OCI-LY1 (cell line): ENCODE data around the gene ADORA3.
A peak's percentile ranks its signal among the peaks of the same experiment; 100 is the strongest.

ENCODE experiments used
- H2AFZ ChIP-seq: fragments of 200-600 bp; sonication (generic), shearing (Covaris generic); 2 replicates; pipeline ENCODE4 v1.6.0; 2014; ENCODE audit warnings: antibody characterized with exemption, mild to moderate bottlenecking, low read length
- H3F3A ChIP-seq: fragments of 200-600 bp; sonication (generic), shearing (Covaris generic); 2 replicates; pipeline ENCODE4 v1.6.0; 2014; ENCODE audit warnings: mild to moderate bottlenecking, antibody characterized with exemption, low read length, moderate library complexity; ENCODE audit not compliant: insufficient read depth
- H3K27ac ChIP-seq: fragments of 200-600 bp; sonication (generic); 2 replicates; pipeline ENCODE4 v1.5.1; 2014; ENCODE audit warnings: low read length, mixed run types, mild to moderate bottlenecking, low read depth; ENCODE audit not compliant: poor library complexity, severe bottlenecking
- H3K27me3 ChIP-seq: fragments of 200-600 bp; sonication (generic); 2 replicates; pipeline ENCODE4 v1.6.0; 2014; ENCODE audit warnings: antibody characterized with exemption, mild to moderate bottlenecking, low read length, moderate library complexity; ENCODE audit not compliant: insufficient read depth
- H3K36me3 ChIP-seq: fragments of 200-600 bp; sonication (generic); 2 replicates; pipeline ENCODE4 v1.6.1; 2014; ENCODE audit warnings: mild to moderate bottlenecking, antibody characterized with exemption, low read length, moderate library complexity, mixed read lengths; ENCODE audit not compliant: insufficient read depth
- H3K4me1 ChIP-seq: fragments of 200-600 bp; sonication (generic); 2 replicates; pipeline ENCODE4 v1.5.1; 2014; ENCODE audit warnings: mild to moderate bottlenecking, low read length, moderate library complexity; ENCODE audit not compliant: insufficient read depth, severe bottlenecking
- H3K4me2 ChIP-seq: fragments of 200-600 bp; sonication (generic), shearing (Covaris generic); 2 replicates; pipeline ENCODE4 v1.6.1; 2014; ENCODE audit warnings: low read length
- H3K4me3 ChIP-seq: fragments of 200-600 bp; sonication (generic); 2 replicates; pipeline ENCODE4 v1.5.1; 2014; ENCODE audit warnings: low read length, low read depth, mild to moderate bottlenecking, mixed read lengths; ENCODE audit not compliant: poor library complexity, severe bottlenecking
- H3K79me2 ChIP-seq: fragments of 200-600 bp; shearing (Covaris generic); 2 replicates; pipeline ENCODE4 v1.6.1; 2016; ENCODE audit warnings: mixed run types, low read length, mixed read lengths; ENCODE audit not compliant: insufficient read depth
- H3K9ac ChIP-seq: fragments of 200-600 bp; sonication (generic), shearing (Covaris generic); 2 replicates; pipeline ENCODE4 v1.6.1; 2014; ENCODE audit warnings: mild to moderate bottlenecking, low read length, mixed read lengths
- H3K9me2 ChIP-seq: fragments of 200-600 bp; sonication (generic), shearing (Covaris generic); 2 replicates; pipeline ENCODE4 v1.6.1; 2014; ENCODE audit warnings: low read depth, mild to moderate bottlenecking, low read length, mixed read lengths
- H3K9me3 ChIP-seq: fragments of 200-600 bp; shearing (Covaris generic); 2 replicates; pipeline ENCODE4 v1.6.1; 2014; ENCODE audit warnings: low read length, mixed read lengths
- H4K20me1 ChIP-seq: fragments of 200-600 bp; sonication (generic), shearing (Covaris generic); 2 replicates; pipeline ENCODE4 v1.6.0; 2016; ENCODE audit warnings: mild to moderate bottlenecking, low read length; ENCODE audit not compliant: insufficient read depth
- EZH2 ChIP-seq: fragments of 200-600 bp; sonication (generic), shearing (Covaris generic); IDR thresholded peaks from 2 replicates; pipeline ENCODE4 v1.8.0; 2017; ENCODE audit warnings: borderline replicate concordance, mixed run types, mild to moderate bottlenecking, antibody characterized with exemption, low read length, moderate library complexity, mixed read lengths
- TF ChIP-seq, protein P1 (sequence below): fragments of 200-600 bp; sonication (generic), shearing (Covaris generic); IDR thresholded peaks from 2 replicates; pipeline ENCODE4 v1.5.1; 2017; ENCODE audit warnings: mild to moderate bottlenecking, antibody characterized with exemption, low read length, moderate library complexity, mixed read lengths

Gene ADORA3

DNA sequence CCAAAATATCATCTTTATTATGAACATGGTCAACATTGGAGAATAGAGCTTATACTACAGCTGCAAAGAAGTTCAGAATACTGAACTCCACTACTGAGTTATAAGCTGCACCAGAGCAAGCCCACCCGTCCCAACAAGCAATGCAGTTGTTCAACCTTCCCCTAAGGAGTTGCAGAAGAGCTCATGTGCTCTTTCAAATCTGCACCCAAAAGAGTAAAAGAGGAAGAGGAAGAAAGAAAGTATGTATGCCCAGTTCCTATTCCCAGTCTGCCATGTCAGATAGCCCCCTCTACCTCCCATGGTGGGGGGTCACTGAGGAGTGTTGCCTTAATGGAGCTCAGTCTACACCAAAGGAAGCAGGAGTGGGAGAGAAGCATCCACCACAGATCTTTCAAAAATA is 22.8 kb downstream of the ADORA3 start:
- Histone ChIP-seq H3K27me3 (no peaks in the 10 kb centered on the region), H2AFZ (no peak overlapping the region), H3K4me1 (peaks cover 17% of the 10 kb centered on the region), H3K27ac (no peak overlapping the region), H3K36me3 (no peaks in the 10 kb centered on the region), H3K9me3 (no peaks in the 10 kb centered on the region), H3K79me2 (no peaks in the 10 kb centered on the region), H4K20me1 (no peaks in the 10 kb centered on the region), H3F3A (no peaks in the 10 kb centered on the region), H3K4me3 (no peak overlapping the region), H3K9me2 (no peaks in the 10 kb centered on the region), H3K4me2 (no peak overlapping the region), H3K9ac (no peak overlapping the region)
- no peak for TF ChIP-seq EZH2

DNA sequence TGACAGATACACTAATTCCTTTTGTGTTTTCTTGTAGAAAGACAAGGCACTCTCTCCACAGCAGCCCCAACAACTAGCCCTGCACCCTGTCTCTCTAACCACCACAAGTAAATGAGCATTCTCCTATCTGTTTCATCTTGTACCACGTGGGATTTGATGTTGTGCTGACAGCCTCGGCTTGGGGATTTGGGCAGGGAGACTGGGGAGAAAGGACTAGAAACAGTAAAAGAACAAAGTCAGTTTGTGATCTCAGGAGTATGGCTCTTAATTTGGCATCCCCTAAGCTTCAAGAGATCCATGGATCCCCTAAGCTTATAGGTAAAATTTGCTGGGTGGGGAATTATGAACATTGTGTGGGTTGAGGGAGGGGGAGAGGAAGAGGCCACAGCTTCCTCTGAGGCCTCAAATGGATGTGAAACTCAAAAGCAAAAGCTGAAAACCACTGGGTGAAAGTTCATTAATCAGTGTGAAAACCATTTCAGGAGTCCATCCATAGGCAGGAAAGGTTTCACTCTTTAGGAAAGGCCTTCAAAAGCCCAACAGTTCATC is 26.6 kb downstream of the ADORA3 start:
- Histone ChIP-seq H3K9me3 (no peaks in the 10 kb centered on the region), H3K4me3 (no peak overlapping the region), H2AFZ (no peak overlapping the region)

DNA sequence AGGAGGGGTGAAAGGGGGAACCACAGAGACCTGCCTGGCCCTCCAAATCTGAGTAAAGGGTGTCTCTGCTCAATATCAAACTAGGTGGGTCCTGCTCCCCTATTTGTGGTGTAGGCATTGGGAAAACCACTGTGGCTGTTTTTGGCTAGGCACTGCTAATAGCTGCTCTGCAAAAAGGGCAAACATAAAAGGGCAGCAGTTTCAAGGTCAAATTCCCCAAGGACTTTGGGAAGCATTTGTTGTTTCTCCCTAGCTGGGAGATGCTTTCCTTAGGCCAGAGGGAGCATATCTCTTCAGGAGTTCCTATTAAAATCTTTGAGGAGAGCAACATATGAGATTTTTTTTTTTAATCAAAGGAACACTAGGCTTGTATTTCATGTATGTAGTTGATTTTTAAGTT is 27.2 kb downstream of the ADORA3 start:
- Histone ChIP-seq H3K79me2 (no peaks in the 10 kb centered on the region), H3K27me3 (no peaks in the 10 kb centered on the region), H4K20me1 (no peaks in the 10 kb centered on the region), H3K9me3 (no peaks in the 10 kb centered on the region), H3K4me1 (peaks cover 28% of the 10 kb centered on the region), H3K27ac (no peak overlapping the region), H3F3A (no peaks in the 10 kb centered on the region), H3K4me2 (no peak overlapping the region), H3K4me3 (no peak overlapping the region), H2AFZ (no peak overlapping the region), H3K9me2 (no peaks in the 10 kb centered on the region), H3K36me3 (no peaks in the 10 kb centered on the region), H3K9ac (no peak overlapping the region)
- TF ChIP-seq EZH2: no peak
- TF ChIP-seq, protein P1, sequence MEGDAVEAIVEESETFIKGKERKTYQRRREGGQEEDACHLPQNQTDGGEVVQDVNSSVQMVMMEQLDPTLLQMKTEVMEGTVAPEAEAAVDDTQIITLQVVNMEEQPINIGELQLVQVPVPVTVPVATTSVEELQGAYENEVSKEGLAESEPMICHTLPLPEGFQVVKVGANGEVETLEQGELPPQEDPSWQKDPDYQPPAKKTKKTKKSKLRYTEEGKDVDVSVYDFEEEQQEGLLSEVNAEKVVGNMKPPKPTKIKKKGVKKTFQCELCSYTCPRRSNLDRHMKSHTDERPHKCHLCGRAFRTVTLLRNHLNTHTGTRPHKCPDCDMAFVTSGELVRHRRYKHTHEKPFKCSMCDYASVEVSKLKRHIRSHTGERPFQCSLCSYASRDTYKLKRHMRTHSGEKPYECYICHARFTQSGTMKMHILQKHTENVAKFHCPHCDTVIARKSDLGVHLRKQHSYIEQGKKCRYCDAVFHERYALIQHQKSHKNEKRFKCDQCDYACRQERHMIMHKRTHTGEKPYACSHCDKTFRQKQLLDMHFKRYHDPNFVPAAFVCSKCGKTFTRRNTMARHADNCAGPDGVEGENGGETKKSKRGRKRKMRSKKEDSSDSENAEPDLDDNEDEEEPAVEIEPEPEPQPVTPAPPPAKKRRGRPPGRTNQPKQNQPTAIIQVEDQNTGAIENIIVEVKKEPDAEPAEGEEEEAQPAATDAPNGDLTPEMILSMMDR: no peak

More for the DNA sequence above, 26.6 kb downstream of the ADORA3 start:
- TF ChIP-seq EZH2: no peak
- TF ChIP-seq, protein P1: no peak
- no peaks in the 10 kb centered on the region for H3K9me2 ChIP-seq
- no peak overlapping the region for H3K9ac ChIP-seq
- H3K27me3 ChIP-seq: no peaks in the 10 kb centered on the region
- H3K36me3 ChIP-seq: no peaks in the 10 kb centered on the region
- no peaks in the 10 kb centered on the region for H3K79me2 ChIP-seq
- no peaks in the 10 kb centered on the region for H4K20me1 ChIP-seq
- H3F3A ChIP-seq: no peaks in the 10 kb centered on the region
- H3K27ac ChIP-seq: no peak overlapping the region
- H3K4me1 ChIP-seq: peaks cover 24% of the 10 kb centered on the region
- peak overlapping the region; percentile 18; the same call in 1 of the 2 replicates for H3K4me2 ChIP-seq

DNA sequence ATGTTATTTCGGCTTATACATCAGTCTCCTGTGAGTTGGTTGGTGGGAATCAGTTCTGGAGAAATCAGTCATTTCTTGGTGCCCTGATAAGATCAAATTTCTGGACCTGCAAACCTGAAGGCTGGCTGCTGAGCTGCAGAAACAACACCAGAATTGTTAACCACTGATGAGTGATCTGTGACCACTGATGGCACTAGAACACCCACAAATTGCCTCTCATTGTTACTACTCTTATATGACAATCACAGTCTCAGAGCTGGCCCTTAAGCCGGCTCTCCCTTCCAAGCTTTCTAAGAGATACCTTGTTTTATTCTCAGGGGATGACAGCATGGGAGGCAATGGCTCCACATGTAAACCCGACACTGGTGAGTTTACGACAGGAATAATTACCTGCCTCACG is 27.7 kb downstream of the ADORA3 start:
- Histone ChIP-seq H3K36me3 (no peaks in the 10 kb centered on the region), H3K9me2 (no peaks in the 10 kb centered on the region), H3K27me3 (no peaks in the 10 kb centered on the region), H3K4me3 (no peak overlapping the region), H3F3A (no peaks in the 10 kb centered on the region), H4K20me1 (no peaks in the 10 kb centered on the region), H3K79me2 (no peaks in the 10 kb centered on the region), H2AFZ (no peak overlapping the region), H3K4me2 (no peak overlapping the region), H3K9me3 (no peaks in the 10 kb centered on the region), H3K9ac (no peak overlapping the region), H3K4me1 (peaks cover 33% of the 10 kb centered on the region), H3K27ac (no peak overlapping the region)
- TF ChIP-seq EZH2: no peak
- TF ChIP-seq, protein P1: no peak
